ENCODE data around the gene TSPO.

- TF ChIP-seq CTCF (conservative IDR thresholded peaks at IDR 0.05) (no peak), EZH2 (IDR thresholded peaks at IDR 0.05; ENCODE audit: low read depth) (no peak)
Observed at GRCh38 chr22:43207386-43207785, 56.0 kb downstream of the TSPO start.

All from PC-9 (cell line).